HG03520 (cell line): Measurements from ENCODE around the gene DHX8.
"Not testable (repeated sequence)": the region's sequence is repeated elsewhere in the genome, so short reads cannot be mapped to it uniquely, and the experiment has no call there.

ENCODE experiments used
- ATAC-seq: cut with Tn5 transposase; IDR thresholded peaks from one replicate; pipeline ENCODE4 v1.9.1; 2021; ENCODE audit warnings: mild to moderate bottlenecking, moderate library complexity; ENCODE audit not compliant: unreplicated experiment

Gene DHX8

GRCh38 chr17:43483674-43484551 lies at the start of gene DHX8:
DHX8 (plus strand) TSS chr17:43483975; CDS start chr17:43484038, 63 bp downstream.
- ATAC-seq: peak; percentile 88

- no peak for ATAC-seq
Measured at GRCh38 chr17:43434902-43435319, 48.9 kb upstream of the DHX8 start.

- no peak for ATAC-seq
Measured at GRCh38 chr17:43437756-43438155, 46.0 kb upstream of the DHX8 start.

- ATAC-seq: no peak
Measured at GRCh38 chr17:43438626-43439025, 45.1 kb upstream of the DHX8 start.

GRCh38 chr17:43439041-43439440 lies 44.7 kb upstream of the DHX8 start:
- ATAC-seq: no peak

GRCh38 chr17:43442711-43443110 lies 41.1 kb upstream of the DHX8 start:
- no peak for ATAC-seq

- no peak for ATAC-seq
Measured at GRCh38 chr17:43443381-43443780, 40.4 kb upstream of the DHX8 start.

GRCh38 chr17:43444223-43445008 lies 39.4 kb upstream of the DHX8 start:
- no peak for ATAC-seq

- ATAC-seq: no peak
Measured at GRCh38 chr17:43445009-43445589, 38.7 kb upstream of the DHX8 start.

- no peak for ATAC-seq
Measured at GRCh38 chr17:43446773-43447172, 37.0 kb upstream of the DHX8 start.

- no peak for ATAC-seq
Measured at GRCh38 chr17:43448720-43449469, 34.9 kb upstream of the DHX8 start.

GRCh38 chr17:43449470-43450248 lies 34.1 kb upstream of the DHX8 start:
- no peak for ATAC-seq

GRCh38 chr17:43450791-43451190 lies 33.0 kb upstream of the DHX8 start:
- ATAC-seq: not testable (repeated sequence)

- ATAC-seq: not testable (repeated sequence)
Measured at GRCh38 chr17:43451741-43452140, 32.0 kb upstream of the DHX8 start.

GRCh38 chr17:43453331-43453812 lies 30.4 kb upstream of the DHX8 start:
- no peak for ATAC-seq

GRCh38 chr17:43454868-43455267 lies 28.9 kb upstream of the DHX8 start:
- no peak for ATAC-seq

- ATAC-seq: no peak
Measured at GRCh38 chr17:43456029-43456428, 27.7 kb upstream of the DHX8 start.

GRCh38 chr17:43456661-43457361 lies 27.0 kb upstream of the DHX8 start:
- ATAC-seq: no peak

- no peak for ATAC-seq
Measured at GRCh38 chr17:43457362-43457692, 26.4 kb upstream of the DHX8 start.
